ENCODE results near the gene GPR132. TPM values are rescaled to one million over a fixed set of nuclear protein-coding genes. Genes with fewer than 3 reads are reported as not detected.

The GPR132 gene
- total and polyA plus RNA-seq, 10 of the 15 experiments (the other 5 are each of a cell fraction or from before 2014, with no cell fraction given) = 1.9 to 49.3 (median 20.4) TPM

- TF ChIP-seq ASH2L (IDR thresholded peaks at IDR 0.05; ENCODE audit: borderline replicate concordance, low read depth) (no peak), SPI1 (IDR thresholded peaks at IDR 0.05; ENCODE audit: borderline replicate concordance, insufficient read depth, low read depth, low read length) (no peak), ZBED1 (IDR thresholded peaks at IDR 0.05; ENCODE audit: borderline replicate concordance) (no peak), ZNF592 (IDR thresholded peaks at IDR 0.05) (no peak; the same call in 1 of the 2 replicates), NFYA (IDR thresholded peaks at IDR 0.05; ENCODE audit: borderline replicate concordance, low read depth, low read length) (no peak), SREBF2 (IDR thresholded peaks at IDR 0.05; ENCODE audit: low read length) (0 out of 2 replicates have a peak, but pooled peaks have one; percentile 16), PAX5 (IDR thresholded peaks at IDR 0.05; ENCODE audit: borderline replicate concordance, low read depth, low read length) (no peak), MYC (IDR thresholded peaks at IDR 0.05; ENCODE audit: insufficient read depth, insufficient read length, insufficient replicate concordance, low read length, severe bottlenecking) (no peak), IKZF1 (conservative IDR thresholded peaks at IDR 0.05) (peak; percentile 92), LARP7 (IDR thresholded peaks at IDR 0.05) (peak; percentile 97), TAF1 (IDR thresholded peaks at IDR 0.05; ENCODE audit: borderline replicate concordance, low read depth, low read length) (peak; percentile 64), CTCF (IDR thresholded peaks at IDR 0.05 in 2 of 3, conservative IDR thresholded peaks at IDR 0.05 in 1 of 3; ENCODE audit: control insufficient read depth in 2 of 3, extremely low read depth in 1 of 3, insufficient read depth in 1 of 3, low read depth in 3 of 3, low read length in 3 of 3) (no peak), SKIL (IDR thresholded peaks at IDR 0.05; ENCODE audit: low read depth, poor library complexity, severe bottlenecking) (no peak), SMAD1 (IDR thresholded peaks at IDR 0.05; ENCODE audit: low read depth, partially characterized antibody) (no peak), ZBTB4 (CRISPR knock-in tag; IDR thresholded peaks at IDR 0.05) (no peak), FOXK2 (IDR thresholded peaks at IDR 0.05) (no peak), CHD1 (IDR thresholded peaks at IDR 0.05; ENCODE audit: low read depth, low read length) (0 out of 2 replicates have a peak, but pooled peaks have one; percentile 48)
Observed at GRCh38 chr14:105020815-105021655, 44.2 kb downstream of the GPR132 start, which contains the start of gene CDCA4 (continued).
